GM18951 (cell line): Measurements from ENCODE around the gene IPCEF1.

Source experiments
- POLR2A ChIP-seq: IDR thresholded peaks from 4 replicates; pipeline ENCODE4 v1.6.1; 2011; ENCODE audit warnings: mild to moderate bottlenecking; ENCODE audit not compliant: insufficient read length, insufficient read depth; ENCODE audit errors: extremely low read depth
- in situ Hi-C: fragments of 300-500 bp; cut with MboI; formaldehyde crosslinking; loops from one replicate; pipeline ENCODE4 v1.12.0; 2022; ENCODE audit warnings: low sequenced_read_pairs, mixed read lengths, inconsistent platforms; ENCODE audit not compliant: unreplicated experiment

IPCEF1 gene

GRCh38 chr6:154356690-154357089 lies at the start of gene IPCEF1:
TSS of gene IPCEF1 (minus strand) at chr6:154356803. CDS start at chr6:154265947, 90,856 bp downstream.
- peak; percentile 39 for TF ChIP-seq POLR2A
- in situ Hi-C loops = no loop called here

GRCh38 chr6:154406301-154406700 lies 49.7 kb upstream of the IPCEF1 start:
- TF ChIP-seq POLR2A = no peak
- in situ Hi-C loops = no loop called here

GRCh38 chr6:154404791-154405400 lies 48.3 kb upstream of the IPCEF1 start:
- TF ChIP-seq POLR2A = no peak
- in situ Hi-C loops = no loop called here

GRCh38 chr6:154403788-154404187 lies 47.2 kb upstream of the IPCEF1 start:
- in situ Hi-C loops = no loop called here
- no peak for TF ChIP-seq POLR2A

- TF ChIP-seq POLR2A = no peak
- in situ Hi-C loops = no loop called here
These were observed 45.6 kb upstream of the IPCEF1 start for GRCh38 chr6:154402081-154402780.

GRCh38 chr6:154399097-154399496 lies 42.5 kb upstream of the IPCEF1 start:
- TF ChIP-seq POLR2A = no peak
- in situ Hi-C loops = no loop called here

- TF ChIP-seq POLR2A = no peak
- in situ Hi-C loops = no loop called here
These were observed 41.0 kb upstream of the IPCEF1 start for GRCh38 chr6:154397491-154398195.

- in situ Hi-C loops = no loop called here
- TF ChIP-seq POLR2A = no peak
These were observed 39.3 kb upstream of the IPCEF1 start for GRCh38 chr6:154395878-154396277.

- no peak for TF ChIP-seq POLR2A
- in situ Hi-C loops = no loop called here
These were observed 38.7 kb upstream of the IPCEF1 start for GRCh38 chr6:154395316-154395715.

GRCh38 chr6:154394571-154394970 lies 38.0 kb upstream of the IPCEF1 start:
- no peak for TF ChIP-seq POLR2A

GRCh38 chr6:154390034-154390433 lies 33.4 kb upstream of the IPCEF1 start:
- TF ChIP-seq POLR2A = no peak
- in situ Hi-C loops = no loop called here

More at GRCh38 chr6:154394571-154394970, 38.0 kb upstream of the IPCEF1 start:
- in situ Hi-C loops = no loop called here

- TF ChIP-seq POLR2A = no peak
- in situ Hi-C loops = no loop called here
These were observed 32.2 kb upstream of the IPCEF1 start for GRCh38 chr6:154388803-154389202.

- no peak for TF ChIP-seq POLR2A
- in situ Hi-C loops = no loop called here
These were observed 30.5 kb upstream of the IPCEF1 start for GRCh38 chr6:154386848-154387717.
